Sigmoid colon (tissue), 4 donors: ENCODE results near the gene LINC00632.

ENCODE experiments used
- CTCF ChIP-seq, 4 experiments: fragments of 450-650 bp in 3 of 4; fragments of 200-600 bp in 1 of 4; IDR thresholded peaks; one replicate each; pipeline ENCODE4 v1.5.1; 2016 to 2019; ENCODE audit warnings: antibody characterized with exemption in 4 of 4, mild to moderate bottlenecking in 3 of 4, moderate library complexity in 2 of 4
- EP300 ChIP-seq, 4 donors: sonication (generic); formaldehyde crosslinking; IDR thresholded peaks; one replicate each; pipeline ENCODE4 v1.6.1; 2017; ENCODE audit warnings: antibody characterized with exemption in 4 of 4
- POLR2A ChIP-seq, 2 donors: fragments of 450-650 bp; IDR thresholded peaks; one replicate each; pipeline ENCODE4 v1.6.1; 2016; ENCODE audit warnings: antibody characterized with exemption in 2 of 2, mild to moderate bottlenecking in 2 of 2, moderate library complexity in 2 of 2

- TF ChIP-seq CTCF (IDR thresholded peaks at IDR 0.05): no peak
- TF ChIP-seq EP300 (IDR thresholded peaks at IDR 0.05): no peak
- TF ChIP-seq POLR2A (IDR thresholded peaks at IDR 0.05): no peak
Measured at GRCh38 chrX:140712413-140713173, 3.0 kb downstream of the LINC00632 start.
